Stimulated activated naive CD4-positive, alpha-beta T cell treated with Interleukin-2 at 50 U/mL for 16 hours (primary cell): Measurements from ENCODE around the gene ADPGK.
A peak's percentile ranks its signal among the peaks of the same experiment; 100 is the strongest.
"Not testable (repeated sequence)": the region's sequence is repeated elsewhere in the genome, so short reads cannot be mapped to it uniquely, and the experiment has no call there.

Experiments used
- DNase-seq: peaks from one replicate; lab custom pipeline; 2025; lab: John Stamatoyannopoulos, UW

ADPGK gene

DNA sequence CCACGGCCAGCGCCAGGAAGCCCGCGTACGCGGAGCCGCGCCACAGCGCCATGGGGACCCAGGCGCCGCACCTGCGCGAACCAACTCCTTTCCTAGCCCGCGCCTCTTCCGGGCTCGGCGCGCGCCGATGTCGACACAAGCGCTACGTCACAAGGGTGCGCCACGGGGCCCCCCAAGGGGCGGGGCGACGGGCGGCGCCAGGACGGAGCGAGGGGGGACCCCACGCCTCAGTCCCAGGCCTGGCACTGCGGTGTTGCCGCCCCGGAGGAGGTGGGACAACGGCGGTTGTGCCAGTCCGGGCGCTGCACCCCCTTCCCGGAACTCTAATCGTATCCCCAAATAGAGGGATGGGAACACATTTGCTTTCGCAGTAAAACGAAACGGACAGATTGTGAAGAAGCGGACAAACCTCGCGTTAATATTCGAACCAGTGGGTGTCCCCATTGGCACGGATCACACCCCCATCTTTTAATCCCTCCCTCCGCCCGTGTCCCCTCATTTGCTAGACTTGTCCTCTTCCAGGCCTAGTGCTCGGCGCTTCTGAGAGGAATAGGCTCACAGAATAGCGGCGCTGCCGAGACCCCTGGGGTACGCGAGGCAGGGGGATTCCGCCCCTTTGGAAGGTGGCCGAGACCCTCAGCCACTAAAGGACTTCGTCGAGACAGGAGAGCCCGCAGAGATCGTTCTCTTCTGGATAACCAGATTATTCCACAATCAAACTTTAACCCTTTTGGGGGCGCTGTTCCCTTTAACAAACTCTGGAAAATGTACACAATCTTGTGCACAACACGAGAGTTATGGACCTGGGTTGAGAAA, at the start of gene ADPGK:
TSS of gene ADPGK (minus strand) at position 119 of the 816 bp plus-strand sequence. CDS start at position 52, 67 bp downstream.
- DNase-seq: peak; percentile 88

DNA sequence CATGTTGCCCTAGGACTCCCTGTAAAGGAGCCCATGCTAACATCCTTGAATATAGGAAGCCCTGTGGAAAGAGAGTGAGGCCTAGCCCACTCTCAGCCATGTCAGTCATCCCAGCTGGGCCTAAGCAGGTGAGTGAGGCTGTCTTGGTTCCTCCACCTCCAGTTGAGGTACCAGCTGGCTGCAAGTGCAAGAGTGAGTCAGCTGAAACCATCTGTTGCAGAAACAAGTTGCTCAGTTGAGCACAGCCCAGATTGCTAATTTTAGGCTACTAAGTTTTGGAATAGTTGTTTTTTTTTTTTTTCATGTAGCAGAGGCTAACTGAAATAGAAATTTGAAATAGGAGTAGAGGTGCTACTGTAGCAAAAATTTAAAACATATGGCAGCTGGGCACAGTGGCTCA, 43.7 kb upstream of the ADPGK start:
- DNase-seq: no peak

DNA sequence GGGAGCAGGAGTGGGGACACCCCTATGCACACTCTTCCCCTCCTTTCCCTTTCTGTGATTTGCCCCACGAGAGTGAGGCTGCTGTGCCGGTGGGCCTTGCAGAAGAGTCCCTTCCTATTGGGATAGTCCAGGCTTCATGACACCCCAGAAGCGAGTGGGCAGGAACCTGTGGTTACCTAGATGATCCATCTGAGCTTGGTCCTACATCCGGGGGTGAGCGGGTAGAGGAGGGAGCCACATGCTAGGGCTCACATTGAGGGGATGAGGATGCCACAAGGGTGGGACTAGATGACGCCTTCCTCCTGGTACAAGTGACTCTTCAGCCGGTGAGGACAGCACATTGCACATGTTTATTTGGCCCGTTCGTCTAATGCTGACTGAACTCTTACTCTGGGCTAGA, 43.1 kb upstream of the ADPGK start:
- no peak for DNase-seq

DNA sequence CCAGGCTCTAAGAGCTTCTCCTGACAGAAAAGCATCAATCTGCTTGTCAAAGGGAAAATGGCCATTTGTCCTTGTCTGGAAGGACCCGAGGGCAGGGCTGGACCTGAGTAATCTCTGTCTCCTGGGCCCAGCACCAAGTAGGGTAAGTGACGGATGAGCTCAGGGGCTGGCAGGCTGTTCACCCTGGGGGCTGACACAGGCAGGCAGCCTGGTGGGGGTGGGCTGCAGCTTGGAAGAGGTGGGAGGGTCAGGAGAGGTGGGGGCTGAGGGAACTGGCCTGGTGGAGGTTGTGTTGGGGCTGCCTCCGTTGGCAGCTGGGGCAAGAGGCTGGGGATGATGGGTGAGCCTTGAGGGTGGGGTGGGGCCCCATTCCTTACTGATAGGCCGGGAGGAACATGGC, 42.3 kb upstream of the ADPGK start:
- no peak for DNase-seq

DNA sequence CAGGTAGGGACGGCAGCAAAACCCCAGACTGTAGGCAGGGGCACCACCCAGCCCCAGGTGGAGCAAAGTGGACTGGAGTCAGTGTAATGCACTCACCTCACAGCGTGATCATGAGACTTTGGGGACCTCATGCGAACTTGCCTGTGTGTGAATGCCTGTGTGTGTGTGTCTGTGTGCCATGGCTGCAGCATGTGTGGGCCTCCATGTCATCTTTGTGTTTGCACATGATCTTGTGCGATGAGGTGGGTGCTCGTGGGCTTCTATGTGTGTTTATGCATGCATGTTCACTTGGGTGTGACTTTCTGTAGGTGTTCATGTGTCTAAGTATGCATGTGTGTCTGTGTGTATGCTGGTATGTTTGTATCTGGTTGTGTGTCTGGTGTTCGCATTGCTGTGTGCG, 41.2 kb upstream of the ADPGK start:
- no peak for DNase-seq

DNA sequence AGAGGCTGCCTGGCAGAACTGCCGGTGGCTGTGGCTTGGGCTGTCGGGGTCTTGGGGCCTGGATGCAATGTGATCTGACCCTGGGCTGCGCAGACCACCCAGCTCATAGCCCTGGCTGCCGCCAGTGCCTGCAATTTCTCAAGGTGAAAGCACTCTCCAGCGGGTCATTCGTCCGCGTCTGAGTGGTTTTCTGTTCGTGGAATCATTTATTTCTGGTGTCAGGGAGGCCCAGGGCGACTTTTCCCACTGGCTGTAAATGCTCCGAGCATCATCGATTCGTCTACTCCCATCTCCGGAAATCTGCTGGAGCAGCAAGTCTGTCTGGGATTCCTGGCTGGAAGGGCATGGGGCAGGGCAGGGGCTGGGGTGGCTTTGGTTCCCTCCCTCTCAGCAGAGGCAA, 40.6 kb upstream of the ADPGK start:
- DNase-seq: no peak

DNA sequence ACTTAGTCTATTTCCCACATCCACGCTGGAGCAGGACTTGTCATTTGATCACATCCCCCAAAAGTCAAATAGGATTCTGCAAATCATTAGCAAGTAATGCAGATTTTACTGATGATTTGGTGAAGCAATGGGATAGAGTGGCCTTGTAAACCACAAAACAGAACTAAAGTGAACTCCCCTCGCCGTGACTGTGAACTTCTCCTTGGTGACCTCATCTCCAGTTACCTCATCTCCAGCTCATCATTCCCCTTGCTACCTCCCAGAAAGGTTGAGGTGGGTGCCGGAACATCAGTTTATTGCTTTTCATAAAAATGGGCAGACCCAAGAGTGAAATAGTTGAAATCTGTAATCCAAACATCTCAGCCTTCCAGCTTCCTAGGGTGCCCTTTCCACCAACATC, 36.7 kb upstream of the ADPGK start:
- no peak for DNase-seq

DNA sequence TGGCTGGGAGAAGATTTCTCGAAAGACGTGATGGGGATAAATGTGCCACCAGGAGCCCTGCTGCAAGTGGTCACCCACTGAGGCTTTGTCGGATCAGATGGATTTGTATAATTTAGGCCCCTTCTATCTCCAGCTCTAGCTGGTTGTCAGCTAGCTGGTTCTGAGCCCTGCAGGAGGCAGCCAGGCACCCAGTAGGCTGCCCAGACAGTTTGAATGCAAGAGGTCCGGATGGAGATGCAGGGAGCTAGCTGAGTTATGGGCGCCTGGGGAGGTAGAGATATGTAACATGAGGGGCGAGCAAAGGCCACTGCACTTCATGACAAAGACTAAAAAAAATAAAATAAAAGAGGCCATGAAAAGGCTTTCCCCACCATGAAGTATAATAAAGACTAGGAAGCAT, 35.1 kb upstream of the ADPGK start:
- no peak for DNase-seq

DNA sequence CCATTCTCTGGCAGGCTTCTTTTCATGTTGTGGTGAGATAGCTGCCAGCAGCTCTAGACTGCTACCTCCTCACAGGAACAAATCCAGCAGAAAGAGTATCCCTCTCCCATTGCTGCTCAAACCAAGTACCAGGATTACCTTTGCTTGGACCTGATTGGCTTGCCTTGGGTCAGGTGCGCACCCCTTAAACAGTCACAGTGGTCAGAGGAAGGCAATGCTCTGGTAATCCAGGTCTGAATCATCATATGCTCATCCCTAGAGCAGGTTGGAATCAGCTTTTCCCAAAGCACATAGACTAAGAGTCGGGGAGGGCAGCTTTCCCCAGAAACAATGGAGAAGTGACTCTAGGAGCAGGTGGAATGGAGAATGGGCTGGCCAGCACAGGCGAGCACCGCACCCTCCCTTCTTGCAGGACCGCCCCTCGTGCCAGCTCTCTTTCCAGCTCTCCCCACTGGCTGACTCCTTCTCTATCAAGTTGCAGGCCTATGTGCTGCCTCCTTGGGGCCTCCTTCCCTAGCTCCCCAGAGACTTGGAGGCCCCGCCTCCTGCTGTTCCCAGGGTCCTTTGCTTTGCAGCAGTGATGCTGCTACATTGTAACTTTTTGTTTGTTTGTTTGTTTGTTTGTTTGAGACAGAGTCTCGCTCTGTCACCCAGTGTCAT, 29.9 kb upstream of the ADPGK start:
- DNase-seq: no peak

DNA sequence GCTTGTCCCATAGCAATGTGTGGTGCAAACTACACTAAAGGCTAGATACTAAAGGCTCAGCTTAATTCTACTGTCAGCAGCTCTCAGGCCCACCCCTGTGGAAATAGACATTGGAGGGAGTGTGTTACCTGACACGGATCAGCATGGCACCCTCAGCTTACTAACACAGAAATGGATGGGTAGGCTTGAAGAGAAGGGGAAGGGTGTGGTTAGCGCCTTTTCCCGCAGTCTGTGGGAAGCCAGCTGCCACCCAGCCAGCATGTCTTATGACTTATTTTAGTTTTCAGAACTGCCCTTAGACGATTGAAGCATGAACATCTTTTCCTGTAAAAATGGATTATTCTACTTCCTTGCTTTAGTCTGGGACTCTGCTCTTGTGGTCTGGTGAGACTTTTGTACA, 25.8 kb upstream of the ADPGK start:
- DNase-seq: no peak

DNA sequence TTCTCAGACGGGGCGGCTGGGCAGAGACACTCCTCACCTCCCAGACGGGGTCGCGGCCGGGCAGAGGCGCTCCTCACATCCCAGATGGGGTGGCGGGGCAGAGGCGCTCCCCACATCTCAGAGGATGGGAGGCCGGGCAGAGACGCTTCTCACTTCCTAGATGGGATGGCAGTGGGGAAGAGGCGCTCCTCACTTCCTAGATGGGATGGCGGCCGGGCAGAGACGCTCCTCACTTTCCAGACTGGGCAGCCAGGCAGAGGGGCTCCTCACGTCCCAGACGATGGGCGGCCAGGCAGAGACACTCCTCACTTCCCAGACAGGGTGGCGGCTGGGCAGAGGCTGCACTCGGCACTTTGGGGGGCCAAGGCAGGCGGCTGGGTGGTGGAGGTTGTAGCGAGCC, 23.8 kb upstream of the ADPGK start:
- DNase-seq: not testable (repeated sequence)

DNA sequence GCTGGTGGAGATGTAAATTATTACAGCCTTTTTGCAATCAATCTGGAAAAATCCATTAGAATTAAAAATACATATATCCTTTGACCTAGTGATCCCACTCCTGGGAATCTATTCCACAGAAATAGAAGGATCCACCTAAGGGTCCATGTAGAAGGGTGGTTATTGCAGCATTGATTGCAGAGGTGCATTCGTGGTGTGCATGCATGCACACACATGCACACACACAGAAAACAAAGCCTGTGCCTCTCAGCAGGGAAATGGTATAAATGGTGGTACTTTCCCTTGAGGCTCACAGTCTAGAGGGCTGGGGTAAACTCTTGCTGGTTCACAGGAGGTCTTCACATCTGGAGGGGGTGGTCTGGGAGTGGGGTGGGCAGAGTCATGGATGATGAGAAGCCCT, 19.4 kb upstream of the ADPGK start:
- DNase-seq: no peak

DNA sequence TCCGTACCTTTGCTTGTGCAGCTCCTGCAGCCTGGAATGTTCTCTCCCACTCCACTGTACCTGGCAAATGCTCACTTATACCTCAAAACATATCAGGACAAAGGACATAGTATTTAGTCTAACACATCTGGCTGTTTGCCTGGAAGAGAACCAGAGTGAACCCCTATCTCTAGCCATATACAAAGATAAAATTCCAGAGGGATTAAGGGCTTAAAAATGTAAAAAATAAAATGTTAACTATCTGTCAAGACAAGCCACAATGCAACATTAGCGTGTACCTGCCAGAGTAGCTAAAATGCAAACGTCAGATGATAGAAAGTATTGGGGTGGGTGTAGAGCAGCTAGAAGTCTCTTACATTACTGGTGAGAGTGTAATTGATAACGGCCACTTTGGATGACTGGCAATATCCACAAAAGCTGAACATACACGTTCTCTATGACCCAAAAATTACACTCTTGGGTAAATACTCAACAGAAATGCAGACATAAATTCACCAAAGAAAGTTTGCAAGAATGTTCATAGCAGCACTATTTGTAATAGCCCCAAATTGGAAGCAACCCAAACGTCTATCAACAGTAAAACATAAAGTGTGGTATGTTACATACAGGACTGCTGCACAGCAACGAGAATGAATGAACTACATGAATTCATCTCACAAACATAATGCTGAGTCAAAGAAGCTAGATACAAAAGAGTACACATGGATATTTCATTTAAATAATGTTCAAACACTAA, 18.2 kb upstream of the ADPGK start:
- DNase-seq: no peak

DNA sequence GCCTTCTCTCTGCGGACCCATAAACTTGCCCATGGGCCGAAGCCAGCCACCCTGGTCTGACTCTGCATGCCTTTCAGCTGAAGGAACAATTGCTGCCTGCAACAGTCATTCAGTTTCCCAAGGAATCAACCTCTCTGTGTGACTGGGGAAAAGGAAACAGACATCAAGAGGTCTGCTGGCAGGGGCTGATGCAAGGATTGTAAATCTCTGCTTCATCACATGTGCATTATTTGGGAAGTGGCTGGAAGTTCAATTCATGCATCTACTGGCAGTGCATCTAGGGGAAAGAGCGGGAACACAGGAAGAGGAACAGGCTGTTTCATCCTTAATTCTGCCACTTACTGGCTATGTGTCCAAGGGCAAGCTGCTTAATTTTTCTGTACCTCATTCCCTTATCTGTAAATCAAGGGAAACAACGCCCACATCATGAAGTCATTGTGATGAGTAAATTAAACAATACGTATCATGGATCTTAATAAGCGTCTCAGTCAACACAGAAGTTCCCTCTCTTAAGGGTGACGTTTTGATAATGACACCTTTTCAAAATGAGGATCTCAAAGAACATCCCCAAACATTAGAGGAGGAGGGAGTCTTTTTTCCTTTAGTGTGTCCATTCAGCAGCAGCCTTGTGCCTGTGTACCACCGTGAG, 17.4 kb upstream of the ADPGK start:
- no peak for DNase-seq

DNA sequence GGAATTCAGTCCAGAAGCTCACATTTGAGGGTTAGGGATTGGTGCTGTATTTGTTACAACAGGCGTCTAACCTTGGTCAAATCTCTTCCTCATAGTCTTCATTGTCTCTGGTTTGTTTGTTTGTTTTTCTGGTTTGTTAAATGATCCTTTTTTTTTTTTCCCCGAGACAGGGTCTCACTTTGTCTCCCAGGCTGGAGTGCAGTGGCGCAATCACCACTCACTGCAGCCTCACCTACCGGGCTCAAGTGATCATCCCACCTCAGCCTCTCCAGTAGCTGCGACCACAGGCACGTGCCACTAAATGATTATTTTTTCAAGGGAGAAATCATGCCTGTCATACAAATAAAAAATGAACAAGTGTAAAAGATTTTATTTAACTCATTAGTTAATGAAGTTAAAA, 14.3 kb upstream of the ADPGK start:
- no peak for DNase-seq

DNA sequence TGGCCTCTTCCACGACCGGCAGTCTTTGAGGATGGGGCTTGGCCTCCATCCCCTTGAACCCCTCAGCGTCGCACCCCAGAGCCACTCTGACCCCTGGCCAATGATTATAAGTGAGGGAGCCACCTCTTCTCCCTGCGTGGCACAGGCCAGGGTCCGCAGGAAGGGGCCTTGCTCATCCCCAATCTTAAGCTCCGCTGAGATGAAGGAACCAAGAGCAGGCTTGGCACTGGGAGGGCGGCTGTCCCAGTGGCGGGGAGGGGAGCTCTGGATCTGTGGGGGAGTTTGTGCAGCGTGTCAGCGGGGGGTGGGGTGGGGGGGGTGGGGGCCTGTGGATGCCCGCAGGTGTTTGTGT, 13.8 kb upstream of the ADPGK start:
- no peak for DNase-seq

DNA sequence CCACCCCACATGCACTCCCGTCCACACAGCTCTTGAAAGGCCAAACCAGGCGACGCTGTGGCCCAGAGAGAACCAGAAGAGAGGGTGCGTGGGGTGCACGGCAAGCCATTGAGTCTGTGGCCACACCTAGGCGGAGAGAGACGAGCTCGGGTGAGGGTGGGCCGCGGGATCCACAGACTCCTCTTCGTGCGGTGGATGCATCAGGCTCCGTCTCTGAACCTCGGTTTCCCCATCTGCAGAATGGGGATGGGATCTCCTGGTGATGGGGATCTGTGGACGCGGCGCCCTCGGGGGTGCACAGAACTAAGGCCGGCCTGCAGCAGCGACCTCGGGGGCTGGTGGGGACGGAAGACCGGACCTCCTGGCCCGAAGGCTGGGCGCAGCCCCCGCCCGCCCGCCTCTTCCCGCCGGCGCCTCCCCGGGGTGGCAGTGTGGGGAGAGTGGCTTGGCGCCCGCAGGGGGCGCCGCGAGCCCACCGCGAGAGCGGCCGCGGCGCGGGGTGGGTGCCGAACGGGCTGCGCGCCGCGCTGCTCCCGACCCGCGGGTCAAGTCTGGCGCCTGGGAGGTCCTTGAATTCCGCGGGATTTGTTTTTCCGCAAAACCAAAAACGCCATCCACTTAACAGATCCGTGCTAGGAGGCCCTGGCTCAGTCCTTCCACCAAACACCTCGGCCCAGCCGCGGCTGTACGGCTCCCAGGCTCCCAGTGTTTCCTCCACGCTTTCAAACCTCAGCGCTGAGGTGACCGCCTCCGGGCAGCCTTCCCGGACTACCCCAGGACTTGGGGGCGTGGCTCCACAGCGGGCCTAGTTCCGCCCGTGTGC, 13.2 kb upstream of the ADPGK start:
- DNase-seq: no peak

DNA sequence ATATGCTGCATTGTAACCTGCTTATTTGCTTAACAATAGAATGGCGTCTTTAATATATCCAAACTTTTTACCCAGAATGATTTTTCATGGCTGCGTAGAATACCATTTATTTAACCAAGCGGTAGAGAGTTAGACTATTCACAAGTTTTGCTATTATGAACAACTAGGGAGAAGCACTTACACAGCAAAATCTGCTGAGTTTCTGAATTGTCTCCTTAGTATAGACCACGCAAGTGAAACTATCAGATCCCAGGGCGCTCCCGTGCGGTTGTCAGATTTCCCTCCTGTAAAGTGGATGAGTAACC, 12.6 kb upstream of the ADPGK start:
- DNase-seq: no peak

DNA sequence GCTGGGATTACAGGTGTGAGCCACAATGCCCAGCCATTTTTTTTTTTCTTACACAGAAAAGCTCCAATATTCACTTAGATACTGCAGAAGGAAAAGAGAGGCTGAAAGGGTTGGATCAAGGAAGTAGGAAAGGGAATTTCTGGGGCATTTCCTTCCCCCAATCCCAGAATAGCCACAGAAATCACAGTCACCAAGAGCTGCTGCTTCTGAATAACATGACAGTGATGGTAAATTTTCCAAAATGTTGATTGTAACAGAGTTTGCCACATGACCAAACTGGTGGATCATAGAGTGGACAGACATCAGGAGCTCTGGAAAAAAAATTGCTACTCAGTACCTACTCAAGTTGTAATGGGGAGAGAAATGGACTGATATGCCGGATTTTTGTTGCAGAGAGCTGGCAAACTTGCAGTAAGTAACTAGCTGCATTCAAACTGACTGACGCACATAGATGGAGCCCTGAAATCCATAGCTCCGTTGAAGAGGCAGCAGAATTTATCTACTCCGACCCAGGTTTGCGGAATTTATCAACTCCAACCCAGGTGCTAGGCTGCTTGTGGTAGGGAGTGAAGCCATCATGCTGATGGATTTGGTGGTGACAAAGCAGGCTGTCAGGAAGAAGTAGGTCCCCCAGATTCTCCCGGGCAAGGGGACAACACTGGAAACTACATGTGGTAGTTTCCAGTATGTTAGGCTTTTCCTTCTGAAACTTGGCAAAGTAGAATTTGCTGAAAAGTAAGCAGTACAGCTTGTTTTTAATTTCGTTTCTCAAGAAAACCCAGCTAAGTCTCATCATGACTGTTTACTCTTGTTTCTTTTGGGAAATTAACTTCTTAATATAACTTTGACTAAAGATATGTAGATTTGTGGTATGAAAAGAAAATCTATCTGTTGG, 10.5 kb upstream of the ADPGK start:
- no peak for DNase-seq

DNA sequence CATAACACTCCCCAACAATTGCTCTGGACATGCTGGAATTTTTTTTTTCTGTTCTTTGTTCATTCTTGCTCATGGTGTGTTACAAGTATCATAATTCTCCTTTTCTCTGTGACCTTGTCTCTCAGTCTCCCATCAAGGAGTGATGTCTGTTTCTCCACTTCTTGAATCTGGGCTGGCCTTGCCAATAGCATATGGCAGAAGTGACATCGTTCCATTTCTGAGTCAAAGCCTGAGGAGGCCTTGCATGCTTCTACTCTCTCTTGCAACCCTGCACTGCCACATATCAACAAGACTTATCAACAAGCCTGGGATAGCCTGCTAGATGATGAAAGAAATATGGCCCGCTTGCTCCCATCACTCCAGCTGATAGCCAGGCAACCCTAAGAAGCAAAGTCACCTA, 8.9 kb upstream of the ADPGK start:
- no peak for DNase-seq
